Common myeloid progenitor, CD34-positive (primary cell): ENCODE measurements around the gene TICAM1.
"Not testable (repeated sequence)": the region's sequence is repeated elsewhere in the genome, so short reads cannot be mapped to it uniquely, and the experiment has no call there.

Source experiments
- CTCF ChIA-PET: fragments of 350-600 bp; sonication (Branson Sonifier 250); formaldehyde crosslinking; loops from one replicate; lab custom pipeline; 2021; ENCODE audit warnings: antibody characterized with exemption; lab: Charles Lee
- POLR2A ChIA-PET: fragments of 350-600 bp; sonication (Branson Sonifier 250); formaldehyde crosslinking; loops from one replicate; lab custom pipeline; 2021; ENCODE audit warnings: antibody characterized with exemption; lab: Charles Lee
- DNase-seq, 3 donors: peaks; one replicate each; pipeline versions ENCODE4 v3.0.0 to v3.0.0-alpha.2; 2013
- H3K27ac ChIP-seq, 2 experiments: 1 replicate in 1 of 2; 2 replicates in 1 of 2; pipeline ENCODE4 v1.7.0; 2013; ENCODE audit warnings: inconsistent platforms in 2 of 2, low read length in 2 of 2, mild to moderate bottlenecking in 2 of 2, low read depth in 1 of 2, moderate library complexity in 1 of 2; ENCODE audit not compliant: severe bottlenecking in 2 of 2, insufficient read depth in 1 of 2, poor library complexity in 1 of 2
- H3K27me3 ChIP-seq, 5 experiments: replicated peaks in 2 of 5; 1 replicate in 3 of 5; 2 replicates in 2 of 5; pipeline versions ENCODE4 v1.6.1 to v1.7.0; 2013; ENCODE audit warnings: low read length in 4 of 5, mild to moderate bottlenecking in 2 of 5, moderate library complexity in 2 of 5, inconsistent platforms in 1 of 5; ENCODE audit not compliant: insufficient read depth in 5 of 5, control insufficient read depth in 4 of 5
- H3K36me3 ChIP-seq, 4 experiments: 1 replicate in 2 of 4; 2 replicates in 2 of 4; pipeline versions ENCODE4 v1.6.1 to v1.7.0; 2013; ENCODE audit warnings: low read length in 3 of 4, control low read depth in 1 of 4, mild to moderate bottlenecking in 1 of 4; ENCODE audit not compliant: control insufficient read depth in 4 of 4, insufficient read depth in 4 of 4
- H3K4me1 ChIP-seq, 4 experiments: 1 replicate in 3 of 4; 2 replicates in 1 of 4; pipeline versions ENCODE4 v1.6.1 to v1.7.1; 2013; ENCODE audit warnings: low read length in 3 of 4, mild to moderate bottlenecking in 3 of 4, control low read depth in 1 of 4, inconsistent platforms in 1 of 4, moderate library complexity in 1 of 4; ENCODE audit not compliant: control insufficient read depth in 4 of 4, insufficient read depth in 4 of 4; ENCODE audit errors: control extremely low read depth in 1 of 4
- H3K4me3 ChIP-seq, 7 experiments: 1 replicate in 4 of 7; 2 replicates in 3 of 7; pipeline versions ENCODE4 v1.5.1 to v1.7.0; 2013; ENCODE audit warnings: mild to moderate bottlenecking in 7 of 7, low read length in 6 of 7, moderate library complexity in 6 of 7, inconsistent platforms in 2 of 7, low read depth in 2 of 7, control low read depth in 1 of 7; ENCODE audit not compliant: insufficient read depth in 4 of 7, control insufficient read depth in 1 of 7; ENCODE audit errors: extremely low read depth in 1 of 7
- H3K9me3 ChIP-seq, 5 experiments: 1 replicate in 4 of 5; 2 replicates in 1 of 5; pipeline versions ENCODE4 v1.6.1 to v1.7.1; 2013; ENCODE audit warnings: low read length in 4 of 5, mild to moderate bottlenecking in 2 of 5, inconsistent platforms in 1 of 5, low read depth in 1 of 5, moderate library complexity in 1 of 5; ENCODE audit not compliant: control insufficient read depth in 4 of 5, insufficient read depth in 2 of 5; ENCODE audit errors: control extremely low read depth in 1 of 5
- WGBS: methylation state at CpG from one replicate; pipeline ENCODE4 v1.1.5; 2013; ENCODE audit not compliant: insufficient coverage; 5-methylcytosine and 5-hydroxymethylcytosine counted together

Gene TICAM1

DNA sequence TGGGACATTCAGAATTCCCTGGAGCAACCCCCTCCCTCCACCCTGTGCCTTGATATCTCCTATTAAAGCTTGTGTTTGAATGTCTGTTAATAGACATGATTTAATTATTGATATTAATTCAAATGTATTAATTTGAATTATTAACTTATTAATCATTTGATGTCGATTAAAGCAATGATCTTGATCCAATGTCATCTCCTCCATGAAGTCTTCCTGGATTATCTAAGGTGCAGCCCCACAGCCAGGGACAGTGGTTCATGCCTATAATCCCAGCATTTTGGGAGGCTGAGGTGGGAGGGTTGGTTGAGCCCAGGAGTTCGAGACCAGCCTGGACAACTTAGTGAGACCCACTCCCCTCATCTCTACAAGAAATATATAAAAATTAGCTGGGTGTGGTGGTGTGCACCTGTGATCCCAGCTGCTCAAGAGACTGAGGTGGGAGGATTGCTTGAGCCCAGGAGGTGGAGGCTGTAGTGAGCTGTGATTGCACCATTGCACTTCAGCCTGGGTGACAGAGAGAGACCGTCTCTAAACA is 30.4 kb downstream of the TICAM1 start:
- DNase-seq = no peak
- WGBS = 100% methylated on average over 1 of the region's 3 CpGs
- CTCF ChIA-PET = interaction anchor here (1.0 to 1.7 kb wide), 3 partner anchors 12 to 71 kb away, joined by 3 to 5 read pairs (median 4); no protein-coding TSS in a partner anchor
- Histone ChIP-seq H3K27me3 (no peaks in the 10 kb centered on the region), H3K4me1 (no peaks in the 10 kb centered on the region), H3K4me3 (no peak overlapping the region), H3K9me3 (no peaks in the 10 kb centered on the region), H3K36me3 (peaks cover 0 to 15% (median 3%) of the 10 kb centered on the region in 4 experiments), H3K27ac (no peak overlapping the region)
- POLR2A ChIA-PET = interaction anchor here (1.8 kb wide), 1 partner anchor 9 kb away, joined by 4 read pairs; the partner anchor contains the start of gene FEM1A

- Histone ChIP-seq H3K36me3 (peaks cover 0 to 15% (median 4%) of the 10 kb centered on the region in 4 experiments), H3K4me3 (no peak overlapping the region), H3K4me1 (no peaks in the 10 kb centered on the region), H3K27me3 (no peaks in the 10 kb centered on the region), H3K27ac (no peak overlapping the region), H3K9me3 (no peaks in the 10 kb centered on the region)
- ChIA-PET CTCF (interaction anchor here (0.9 to 2.3 kb wide), 5 partner anchors 9 to 71 kb away, joined by 3 to 10 read pairs (median 5); no protein-coding TSS in a partner anchor), POLR2A (interaction anchor here (1.8 kb wide), 1 partner anchor 9 kb away, joined by 4 read pairs; the partner anchor contains the start of gene FEM1A)
- 89% methylated on average over 17 of the region's 23 CpGs for WGBS
- no peak for DNase-seq
Observed at GRCh38 chr19:4800591-4801081, 30.9 kb downstream of the TICAM1 start.

- ChIA-PET POLR2A (no interaction called here), CTCF (no interaction called here)
- H3K27me3 ChIP-seq = no peaks in the 10 kb centered on the region
- peaks cover 0 to 26% (median 16%) of the 10 kb centered on the region in 4 experiments for H3K4me1 ChIP-seq
- no peak overlapping the region for H3K4me3 ChIP-seq
- no peaks in the 10 kb centered on the region for H3K9me3 ChIP-seq
- peaks cover 2 to 44% (median 24%) of the 10 kb centered on the region in 4 experiments for H3K36me3 ChIP-seq
- DNase-seq = no peak
- H3K27ac ChIP-seq = peak overlapping the region in 1 of 2 experiments; percentile 15
- WGBS = 85% methylated on average over 9 of the region's 9 CpGs
Observed at GRCh38 chr19:4795400-4795799, 36.1 kb downstream of the TICAM1 start.

- no peak for DNase-seq
- ChIA-PET CTCF (interaction anchor here (0.8 kb wide), 1 partner anchor 9 kb away, joined by 4 read pairs; no protein-coding TSS in a partner anchor), POLR2A (no interaction called here)
- H3K4me1 ChIP-seq = peaks cover 0 to 26% (median 16%) of the 10 kb centered on the region in 4 experiments
- H3K4me3 ChIP-seq = no peak overlapping the region
- H3K36me3 ChIP-seq = peaks cover 2 to 44% (median 24%) of the 10 kb centered on the region in 4 experiments
- H3K9me3 ChIP-seq = no peaks in the 10 kb centered on the region
- H3K27ac ChIP-seq = no peak overlapping the region
- 95% methylated on average over 10 of the region's 11 CpGs for WGBS
- H3K27me3 ChIP-seq = peaks cover 0 to under 1% (median 0%) of the 10 kb centered on the region in 5 experiments
Observed at GRCh38 chr19:4794971-4795370, 36.5 kb downstream of the TICAM1 start.

DNA sequence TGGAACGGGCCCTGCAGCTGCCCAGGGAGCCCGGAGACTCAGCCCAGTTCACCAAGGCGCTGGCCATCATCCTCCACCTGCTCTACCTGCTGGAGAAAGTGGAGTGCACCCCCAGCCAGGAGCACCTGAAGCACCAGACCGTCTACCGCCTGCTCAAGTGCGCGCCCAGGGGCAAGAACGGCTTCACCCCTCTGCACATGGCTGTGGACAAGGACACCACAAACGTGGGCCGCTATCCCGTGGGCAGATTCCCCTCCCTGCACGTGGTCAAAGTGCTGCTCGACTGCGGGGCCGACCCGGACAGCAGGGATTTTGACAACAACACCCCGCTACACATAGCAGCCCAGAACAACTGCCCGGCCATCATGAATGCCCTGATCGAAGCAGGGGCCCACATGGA is 38.2 kb downstream of the TICAM1 start:
- peaks cover 2 to 40% (median 24%) of the 10 kb centered on the region in 4 experiments for H3K36me3 ChIP-seq
- peak overlapping the region in 1 of 7 experiments; percentile 87 for H3K4me3 ChIP-seq
- POLR2A ChIA-PET, DNase-seq, H3K27me3 ChIP-seq, H3K9me3 ChIP-seq, H3K27ac ChIP-seq: not testable (repeated sequence)
- CTCF ChIA-PET = interaction anchor here (1.5 to 5.9 kb wide), 2 partner anchors 11 to 61 kb away, joined by 8 to 35 read pairs; no protein-coding TSS in a partner anchor
- 96% methylated on average over 15 of the region's 19 CpGs for WGBS
- H3K4me1 ChIP-seq = peaks cover 0 to 26% (median 16%) of the 10 kb centered on the region in 4 experiments

DNA sequence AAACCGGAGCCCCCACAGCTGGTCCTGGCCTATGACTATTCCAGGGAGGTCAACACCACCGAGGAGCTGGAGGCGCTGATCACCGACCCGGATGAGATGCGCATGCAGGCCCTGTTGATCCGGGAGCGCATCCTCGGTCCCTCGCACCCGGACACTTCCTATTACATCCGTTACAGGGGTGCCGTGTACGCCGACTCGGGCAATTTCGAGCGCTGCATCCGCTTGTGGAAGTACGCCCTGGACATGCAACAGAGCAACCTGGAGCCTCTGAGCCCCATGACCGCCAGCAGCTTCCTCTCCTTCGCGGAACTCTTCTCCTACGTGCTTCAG is 38.7 kb downstream of the TICAM1 start:
- Histone ChIP-seq H3K4me3 (peak overlapping the region in 5 of 7 experiments; percentile 4 to 90 (median 83)), H3K36me3 (peaks cover 2 to 40% (median 24%) of the 10 kb centered on the region in 4 experiments), H3K4me1 (peaks cover 0 to 26% (median 16%) of the 10 kb centered on the region in 4 experiments)
- H3K27me3 ChIP-seq, H3K9me3 ChIP-seq, DNase-seq, H3K27ac ChIP-seq: not testable (repeated sequence)
- ChIA-PET CTCF (interaction anchor here (1.5 to 5.9 kb wide), 2 partner anchors 12 to 60 kb away, joined by 8 to 35 read pairs; no protein-coding TSS in a partner anchor), POLR2A (interaction anchor here (1.8 kb wide), 1 partner anchor 8 kb away, joined by 4 read pairs; no protein-coding TSS in a partner anchor)
- 93% methylated on average over 24 of the region's 24 CpGs for WGBS
